Tibial nerve (tissue), 4 donors: Measurements from ENCODE around the gene SPG11.

Experiments used
- CTCF ChIP-seq, 5 experiments: fragments of 200-600 bp in 3 of 5; fragments of 450-650 bp in 2 of 5; sonication (generic) in 3 of 5; IDR thresholded peaks; one replicate each; pipeline ENCODE4 v1.5.1; 2016 to 2019; ENCODE audit warnings: antibody characterized with exemption in 5 of 5, mild to moderate bottlenecking in 3 of 5, moderate library complexity in 2 of 5
- EP300 ChIP-seq, 2 donors: sonication (generic); formaldehyde crosslinking; IDR thresholded peaks; one replicate each; pipeline ENCODE4 v1.6.1; 2017; ENCODE audit warnings: antibody characterized with exemption in 2 of 2, mild to moderate bottlenecking in 1 of 2
- POLR2A ChIP-seq, 2 donors: fragments of 450-650 bp; IDR thresholded peaks; one replicate each; pipeline ENCODE4 v1.6.1; 2017; ENCODE audit warnings: antibody characterized with exemption in 2 of 2, mild to moderate bottlenecking in 2 of 2, moderate library complexity in 2 of 2

GRCh38 chr15:44670087-44670950 is 6.9 kb upstream of the SPG11 start:
- TF ChIP-seq CTCF (IDR thresholded peaks at IDR 0.05) (no peak), EP300 (IDR thresholded peaks at IDR 0.05) (no peak), POLR2A (IDR thresholded peaks at IDR 0.05) (no peak)
